ENCODE results near the gene GYG1.

GRCh38 chr3:149015393-149015792 is 24.1 kb downstream of the GYG1 start:
- TF ChIP-seq, protein P1, sequence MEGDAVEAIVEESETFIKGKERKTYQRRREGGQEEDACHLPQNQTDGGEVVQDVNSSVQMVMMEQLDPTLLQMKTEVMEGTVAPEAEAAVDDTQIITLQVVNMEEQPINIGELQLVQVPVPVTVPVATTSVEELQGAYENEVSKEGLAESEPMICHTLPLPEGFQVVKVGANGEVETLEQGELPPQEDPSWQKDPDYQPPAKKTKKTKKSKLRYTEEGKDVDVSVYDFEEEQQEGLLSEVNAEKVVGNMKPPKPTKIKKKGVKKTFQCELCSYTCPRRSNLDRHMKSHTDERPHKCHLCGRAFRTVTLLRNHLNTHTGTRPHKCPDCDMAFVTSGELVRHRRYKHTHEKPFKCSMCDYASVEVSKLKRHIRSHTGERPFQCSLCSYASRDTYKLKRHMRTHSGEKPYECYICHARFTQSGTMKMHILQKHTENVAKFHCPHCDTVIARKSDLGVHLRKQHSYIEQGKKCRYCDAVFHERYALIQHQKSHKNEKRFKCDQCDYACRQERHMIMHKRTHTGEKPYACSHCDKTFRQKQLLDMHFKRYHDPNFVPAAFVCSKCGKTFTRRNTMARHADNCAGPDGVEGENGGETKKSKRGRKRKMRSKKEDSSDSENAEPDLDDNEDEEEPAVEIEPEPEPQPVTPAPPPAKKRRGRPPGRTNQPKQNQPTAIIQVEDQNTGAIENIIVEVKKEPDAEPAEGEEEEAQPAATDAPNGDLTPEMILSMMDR (conservative IDR thresholded peaks at IDR 0.05): no peak
- TF ChIP-seq ZFX (IDR thresholded peaks at IDR 0.05): no peak

Data from C4-2B (cell line).